Vagina (tissue), 2 donors: ENCODE data around the gene KEL.

Experiments used
- CTCF ChIP-seq, 3 experiments: fragments of 450-650 bp in 2 of 3; fragments of 200-600 bp in 1 of 3; sonication (generic) in 1 of 3; IDR thresholded peaks; one replicate each; pipeline ENCODE4 v1.5.1; 2017 to 2019; ENCODE audit warnings: antibody characterized with exemption in 3 of 3, mild to moderate bottlenecking in 2 of 3, moderate library complexity in 2 of 3
- POLR2A ChIP-seq, 2 donors: fragments of 450-650 bp; IDR thresholded peaks; one replicate each; pipeline ENCODE4 v1.6.1; 2017; ENCODE audit warnings: antibody characterized with exemption in 2 of 2, mild to moderate bottlenecking in 2 of 2, moderate library complexity in 2 of 2
- POLR2AphosphoS5 ChIP-seq, 2 donors: sonication (generic); formaldehyde crosslinking; IDR thresholded peaks; one replicate each; pipeline ENCODE4 v1.9.0; 2017; ENCODE audit warnings: antibody characterized with exemption in 2 of 2, mild to moderate bottlenecking in 2 of 2, low read depth in 1 of 2; ENCODE audit not compliant: insufficient read depth in 1 of 2

GRCh38 chr7:142984297-142984696, 22.1 kb upstream of the KEL start:
- TF ChIP-seq CTCF (IDR thresholded peaks at IDR 0.05) (no peak), POLR2A (IDR thresholded peaks at IDR 0.05) (no peak), POLR2AphosphoS5 (IDR thresholded peaks at IDR 0.05; ENCODE audit: insufficient read depth in 1 of 2, low read depth in 1 of 2) (no peak)
